GM21529 (cell line): ENCODE measurements around the gene TNS1.

Source experiments
- ATAC-seq: cut with Tn5 transposase; IDR thresholded peaks from one replicate; pipeline ENCODE4 v1.9.1; 2021; ENCODE audit not compliant: unreplicated experiment

The TNS1 gene

GRCh38 chr2:217983276-217984233 lies 19.2 kb downstream of the TNS1 start:
- no peak for ATAC-seq

- no peak for ATAC-seq
Measured at GRCh38 chr2:217981971-217982370, 20.8 kb downstream of the TNS1 start.

- ATAC-seq: no peak
Measured at GRCh38 chr2:217981084-217981730, 21.6 kb downstream of the TNS1 start.

- ATAC-seq: no peak
Measured at GRCh38 chr2:217980591-217980990, 22.2 kb downstream of the TNS1 start.

GRCh38 chr2:217980036-217980435 lies 22.8 kb downstream of the TNS1 start:
- ATAC-seq: no peak

GRCh38 chr2:217979151-217979811 lies 23.5 kb downstream of the TNS1 start:
- no peak for ATAC-seq

- ATAC-seq: no peak
Measured at GRCh38 chr2:217978536-217979150, 24.2 kb downstream of the TNS1 start.

- no peak for ATAC-seq
Measured at GRCh38 chr2:217977840-217978535, 24.8 kb downstream of the TNS1 start.

- ATAC-seq: no peak
Measured at GRCh38 chr2:217976301-217976700, 26.5 kb downstream of the TNS1 start.

- no peak for ATAC-seq
Measured at GRCh38 chr2:217975626-217976025, 27.2 kb downstream of the TNS1 start.

- no peak for ATAC-seq
Measured at GRCh38 chr2:217974389-217975005, 28.3 kb downstream of the TNS1 start.

- ATAC-seq: no peak
Measured at GRCh38 chr2:217973008-217973787, 29.6 kb downstream of the TNS1 start.

- ATAC-seq: no peak
Measured at GRCh38 chr2:217972490-217972889, 30.3 kb downstream of the TNS1 start.

GRCh38 chr2:217972037-217972436 lies 30.8 kb downstream of the TNS1 start:
- no peak for ATAC-seq

- ATAC-seq: no peak
Measured at GRCh38 chr2:217971166-217971565, 31.6 kb downstream of the TNS1 start.

- no peak for ATAC-seq
Measured at GRCh38 chr2:217970206-217970605, 32.6 kb downstream of the TNS1 start.

- no peak for ATAC-seq
Measured at GRCh38 chr2:217969588-217969987, 33.2 kb downstream of the TNS1 start.

GRCh38 chr2:217968023-217968422 lies 34.8 kb downstream of the TNS1 start:
- ATAC-seq: no peak

GRCh38 chr2:217966423-217967070 lies 36.2 kb downstream of the TNS1 start:
- no peak for ATAC-seq
